HepG2 (cell line): ENCODE results near the gene PRMT7. TPM values are rescaled to one million over a fixed set of nuclear protein-coding genes. Genes with fewer than 3 reads are reported as not detected.

Experiments
- BCLAF1 ChIP-seq: fragments of 450-650 bp; IDR thresholded peaks from 2 replicates; pipeline ENCODE4 v1.6.1; 2017; ENCODE audit warnings: mild to moderate bottlenecking
- CERS6 ChIP-seq: sonication (generic); formaldehyde crosslinking; IDR thresholded peaks from 2 replicates; pipeline ENCODE4 v1.5.0; 2020; ENCODE audit warnings: missing genetic modification reagents
- KLF16 ChIP-seq, 2 experiments: sonication (generic) in 1 of 2; formaldehyde crosslinking in 1 of 2; IDR thresholded peaks; 2 replicates each; pipeline versions ENCODE4 v1.6.1 to v1.8.0; 2016 to 2023; ENCODE audit warnings: missing genetic modification reagents in 2 of 2, missing compliant biosample characterization in 1 of 2
- MEIS2 ChIP-seq: sonication (generic); formaldehyde crosslinking; IDR thresholded peaks from 2 replicates; pipeline ENCODE4 v1.9.0; 2021; ENCODE audit warnings: mild to moderate bottlenecking, missing genetic modification reagents
- MLXIP ChIP-seq: sonication (generic); formaldehyde crosslinking; IDR thresholded peaks from 2 replicates; pipeline ENCODE4 v1.9.0; 2021; ENCODE audit warnings: missing genetic modification reagents, borderline replicate concordance
- PPARG ChIP-seq: conservative IDR thresholded peaks from 2 replicates; pipeline ENCODE4 v1.6.1; 2016; ENCODE audit warnings: missing biosample characterization, missing genetic modification reagents
- RARG ChIP-seq: sonication (generic); formaldehyde crosslinking; IDR thresholded peaks from 2 replicates; pipeline ENCODE4 v1.4.0; 2020; ENCODE audit warnings: low read depth, mild to moderate bottlenecking, missing genetic modification reagents
- RFXAP ChIP-seq: sonication (generic); formaldehyde crosslinking; IDR thresholded peaks from 2 replicates; pipeline ENCODE4 v1.4.0; 2020; ENCODE audit warnings: missing genetic modification reagents, borderline replicate concordance
- TBX2 ChIP-seq: sonication (generic); formaldehyde crosslinking; IDR thresholded peaks from 2 replicates; pipeline ENCODE4 v1.5.0; 2020; ENCODE audit warnings: missing genetic modification reagents, mild to moderate bottlenecking, borderline replicate concordance
- ZBTB21 ChIP-seq: sonication (generic); formaldehyde crosslinking; IDR thresholded peaks from 2 replicates; pipeline ENCODE4 v1.4.0; 2020; ENCODE audit warnings: missing genetic modification reagents
- ZBTB3 ChIP-seq: sonication (generic); formaldehyde crosslinking; IDR thresholded peaks from 2 replicates; pipeline ENCODE4 v1.4.0; 2020; ENCODE audit warnings: low read depth, mild to moderate bottlenecking, moderate library complexity, missing genetic modification reagents, borderline replicate concordance
- ZNF142 ChIP-seq: sonication (generic); formaldehyde crosslinking; IDR thresholded peaks from 2 replicates; pipeline ENCODE4 v1.4.0; 2020; ENCODE audit warnings: missing genetic modification reagents
- ZNF282 ChIP-seq: fragments of 450-650 bp; IDR thresholded peaks from 2 replicates; pipeline ENCODE4 v1.6.1; 2018; ENCODE audit not compliant: partially characterized antibody
- ZNF558 ChIP-seq: sonication (generic); formaldehyde crosslinking; IDR thresholded peaks from 2 replicates; pipeline ENCODE4 v1.9.0; 2022; ENCODE audit warnings: mild to moderate bottlenecking, missing genetic modification reagents, borderline replicate concordance
- ZNF670 ChIP-seq: sonication (generic); formaldehyde crosslinking; IDR thresholded peaks from 2 replicates; pipeline ENCODE4 v1.8.0; 2022; ENCODE audit warnings: mild to moderate bottlenecking, missing genetic modification reagents, borderline replicate concordance
- polyA plus RNA-seq, 8 experiments: library from polyadenylated mRNA; depleted of rRNA in 3 of 8; stranded (reverse) in 7 of 8; unstranded in 1 of 8; fragments of >200 nt; fragmentation: Illumina TruSeq in 4 of 8; extraction: Trizol in 4 of 8; gene quantifications; 2 replicates each; pipeline versions ENCODE4 v1.2.1 to v1.2.3, GENCODE V29; 2011 to 2016; ENCODE audit warnings: low read depth in 4 of 8, missing spikeins in 1 of 8, mixed read lengths in 1 of 8; ENCODE audit not compliant: insufficient read depth in 1 of 8
- total RNA-seq, 5 experiments: library from RNA; depleted of rRNA; stranded (reverse); fragments of >200 nt; fragmentation: Illumina TruSeq; extraction: Trizol; gene quantifications; 2 replicates each; pipeline ENCODE4 v1.2.3, GENCODE V29; 2016; ENCODE audit warnings: low read depth in 1 of 5

Gene PRMT7
- total and polyA plus RNA-seq, 2 of the 13 experiments (the other 11 are each of a cell fraction or from before 2014, with no cell fraction given) = 47.5 to 55.0 TPM

- TF ChIP-seq RFXAP (peak; percentile 82), TBX2 (peak; percentile 64; the same call in 1 of the 2 replicates), BCLAF1 (no peak), ZBTB21 (CRISPR knock-in tag) (no peak), ZNF670 (CRISPR knock-in tag) (no peak), ZBTB3 (CRISPR knock-in tag) (no peak; the same call in 1 of the 2 replicates), PPARG (no peak), ZNF558 (CRISPR knock-in tag) (peak; percentile 57; the same call in 1 of the 2 replicates), ZNF142 (CRISPR knock-in tag) (no peak; the same call in 1 of the 2 replicates), ZNF282 (no peak), KLF16 (CRISPR knock-in tag; IDR thresholded peaks at IDR 0.05) (no peak; a peak in 1 of 4 replicates), MLXIP (no peak; the same call in 1 of the 2 replicates), CERS6 (no peak), RARG (no peak), MEIS2 (CRISPR knock-in tag) (peak; percentile 78)
These were observed 46.4 kb upstream of the PRMT7 start, which contains the start of gene SLC7A6 (continued) for GRCh38 chr16:68264128-68265077.
